GM18907 (cell line): ENCODE results near the gene HS6ST1.

Source experiments
- ATAC-seq: cut with Tn5 transposase; IDR thresholded peaks from one replicate; pipeline ENCODE4 v1.9.1; 2021; ENCODE audit warnings: mild to moderate bottlenecking, moderate library complexity; ENCODE audit not compliant: unreplicated experiment

Gene HS6ST1

DNA sequence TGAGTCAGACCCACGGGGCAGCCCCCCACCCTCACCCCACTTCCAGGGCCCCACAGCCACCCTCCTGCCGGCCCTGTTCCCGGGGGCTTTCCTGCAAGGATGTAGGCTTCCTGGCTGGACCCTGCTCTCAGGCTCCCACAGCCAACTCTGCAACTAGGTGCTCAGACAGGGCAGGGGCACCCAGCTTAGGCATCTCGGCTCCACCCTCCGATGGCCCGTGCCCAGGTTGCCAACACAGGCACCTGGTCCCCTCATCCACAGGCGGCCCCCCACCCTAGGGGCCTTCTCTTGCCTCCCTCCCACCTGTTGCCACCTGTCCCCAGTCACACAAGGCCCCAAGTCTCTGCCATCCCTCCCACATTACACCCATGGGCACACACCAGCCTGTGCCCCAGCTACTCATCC lies 34.6 kb downstream of the HS6ST1 start:
- no peak for ATAC-seq

GRCh38 chr2:128282976-128283810 lies 35.5 kb downstream of the HS6ST1 start:
- ATAC-seq = no peak

DNA sequence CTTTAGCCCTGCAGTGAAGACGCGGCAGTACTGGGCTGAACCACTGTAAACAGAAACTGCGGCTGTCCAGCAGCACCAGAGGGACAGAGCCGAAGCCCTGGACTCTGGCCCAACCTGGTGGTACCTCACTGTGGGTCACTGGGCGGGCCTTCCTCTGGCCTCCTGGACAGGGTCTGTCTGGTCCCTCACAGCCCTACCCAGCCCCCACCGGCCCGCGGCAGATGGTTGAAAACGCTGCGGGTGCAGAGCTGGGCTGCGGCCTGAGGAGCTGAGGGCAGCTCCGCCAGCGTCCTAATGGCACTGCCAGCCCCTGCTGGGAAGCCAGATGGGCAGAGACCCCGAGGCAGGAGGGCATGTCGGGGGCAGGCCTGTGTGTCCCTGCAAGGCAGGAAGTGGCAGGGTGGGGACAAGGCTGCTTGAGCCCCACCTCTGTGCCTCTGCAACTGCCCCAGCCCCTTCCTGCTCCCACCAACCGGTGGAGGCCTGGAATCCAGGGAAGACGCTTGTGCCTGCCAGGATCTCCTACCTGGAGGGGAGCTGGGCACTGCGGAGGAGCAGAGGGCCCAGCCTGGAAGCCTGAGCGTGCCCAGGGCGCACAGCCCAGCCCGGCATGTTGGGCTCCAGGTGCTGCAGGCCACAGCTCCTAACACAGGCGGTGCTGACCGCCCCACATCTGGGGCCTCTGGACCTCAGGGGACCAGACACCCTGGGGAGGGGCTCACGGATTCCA lies 36.3 kb downstream of the HS6ST1 start:
- no peak for ATAC-seq

GRCh38 chr2:128281852-128282245 lies 36.8 kb downstream of the HS6ST1 start:
- ATAC-seq = no peak

- no peak for ATAC-seq
Measured at GRCh38 chr2:128280901-128281321, 37.8 kb downstream of the HS6ST1 start.

DNA sequence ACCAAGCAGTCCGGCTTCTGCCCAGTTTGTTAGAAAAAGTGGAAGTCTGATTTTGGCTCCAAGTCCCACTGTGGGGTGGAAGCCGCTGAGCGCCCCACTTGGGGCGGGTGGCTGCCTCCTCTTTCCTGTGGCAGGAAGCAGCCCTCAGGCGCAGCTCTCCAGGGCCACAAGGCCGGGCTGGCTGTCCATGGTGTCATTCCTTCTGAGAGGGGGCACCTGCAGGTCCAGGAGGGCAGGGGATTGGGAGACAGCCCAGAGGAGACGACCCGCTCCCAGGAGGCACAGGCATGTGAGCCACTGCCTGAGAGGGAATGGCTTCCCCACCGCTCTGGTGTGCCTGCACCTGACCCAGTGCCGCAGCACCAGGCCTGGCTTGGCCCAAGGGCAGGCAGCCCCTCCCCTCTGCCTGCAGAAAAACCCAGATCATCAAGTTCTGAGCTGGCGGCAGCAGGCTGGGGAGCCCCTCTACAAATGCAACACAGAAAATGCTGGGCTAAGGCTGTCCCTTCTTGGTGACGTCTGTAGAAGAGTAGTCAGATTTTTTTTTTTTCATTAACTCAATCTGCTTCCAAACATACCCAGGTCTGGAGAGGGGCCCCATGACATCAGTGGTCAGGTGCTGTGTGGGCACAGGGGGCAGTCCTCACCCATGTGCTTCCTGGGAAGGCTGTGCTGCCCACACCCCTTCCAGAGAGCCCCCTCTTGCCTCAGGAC lies 38.4 kb downstream of the HS6ST1 start:
- ATAC-seq = no peak

DNA sequence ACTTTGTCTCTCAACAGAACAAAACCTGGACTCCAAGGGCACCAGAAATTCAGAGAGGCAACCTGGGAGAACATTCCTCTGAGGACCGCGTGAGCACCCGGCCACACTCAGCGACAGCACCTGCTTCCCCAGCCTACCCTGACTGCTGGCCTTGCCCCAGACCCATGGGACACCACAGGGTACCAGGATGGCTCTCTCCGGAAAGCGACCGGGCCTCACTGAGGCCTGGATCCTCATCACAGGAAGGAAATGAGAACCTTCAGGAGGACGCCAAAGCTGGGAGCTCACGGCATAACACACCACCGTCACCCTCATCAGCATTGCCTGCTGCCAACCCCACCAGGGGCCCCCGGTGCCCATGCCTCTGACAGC lies 38.9 kb downstream of the HS6ST1 start:
- ATAC-seq = no peak

GRCh38 chr2:128279009-128279408 lies 39.7 kb downstream of the HS6ST1 start:
- no peak for ATAC-seq

DNA sequence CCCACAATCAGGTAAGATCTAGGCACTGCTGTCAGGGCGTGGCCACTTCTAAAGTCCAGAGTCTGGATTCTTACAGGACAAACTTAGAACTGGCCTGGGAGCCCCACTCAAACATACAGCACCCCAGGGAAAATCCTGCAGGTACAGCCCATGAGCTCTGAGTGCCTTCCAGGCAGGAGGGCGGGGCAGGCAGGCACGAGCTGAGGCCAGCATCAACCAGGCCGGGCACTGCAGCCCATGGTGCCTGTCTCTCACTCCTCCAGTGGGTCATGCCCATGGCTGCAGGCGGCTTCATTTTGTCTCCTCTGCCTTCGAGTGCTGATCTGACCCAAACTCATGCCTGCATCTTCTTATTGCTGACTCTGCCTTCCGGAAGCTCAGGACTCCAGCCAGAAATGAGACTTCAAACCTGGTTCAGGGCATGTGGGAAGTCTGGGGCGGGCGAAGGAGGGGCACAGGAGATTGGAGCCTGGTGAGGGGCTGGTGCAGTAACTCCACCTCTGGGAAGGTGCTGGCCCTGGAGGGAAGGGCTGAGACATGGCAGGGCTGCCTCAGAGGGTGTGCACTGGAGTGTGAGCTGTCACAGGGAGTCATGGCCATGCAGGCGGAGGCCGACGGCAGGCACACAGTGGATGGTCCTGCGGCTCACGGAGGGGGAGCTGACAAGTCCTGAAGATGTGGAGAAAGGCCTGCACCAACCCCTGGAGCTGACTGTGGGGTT lies 40.5 kb downstream of the HS6ST1 start:
- ATAC-seq = no peak

DNA sequence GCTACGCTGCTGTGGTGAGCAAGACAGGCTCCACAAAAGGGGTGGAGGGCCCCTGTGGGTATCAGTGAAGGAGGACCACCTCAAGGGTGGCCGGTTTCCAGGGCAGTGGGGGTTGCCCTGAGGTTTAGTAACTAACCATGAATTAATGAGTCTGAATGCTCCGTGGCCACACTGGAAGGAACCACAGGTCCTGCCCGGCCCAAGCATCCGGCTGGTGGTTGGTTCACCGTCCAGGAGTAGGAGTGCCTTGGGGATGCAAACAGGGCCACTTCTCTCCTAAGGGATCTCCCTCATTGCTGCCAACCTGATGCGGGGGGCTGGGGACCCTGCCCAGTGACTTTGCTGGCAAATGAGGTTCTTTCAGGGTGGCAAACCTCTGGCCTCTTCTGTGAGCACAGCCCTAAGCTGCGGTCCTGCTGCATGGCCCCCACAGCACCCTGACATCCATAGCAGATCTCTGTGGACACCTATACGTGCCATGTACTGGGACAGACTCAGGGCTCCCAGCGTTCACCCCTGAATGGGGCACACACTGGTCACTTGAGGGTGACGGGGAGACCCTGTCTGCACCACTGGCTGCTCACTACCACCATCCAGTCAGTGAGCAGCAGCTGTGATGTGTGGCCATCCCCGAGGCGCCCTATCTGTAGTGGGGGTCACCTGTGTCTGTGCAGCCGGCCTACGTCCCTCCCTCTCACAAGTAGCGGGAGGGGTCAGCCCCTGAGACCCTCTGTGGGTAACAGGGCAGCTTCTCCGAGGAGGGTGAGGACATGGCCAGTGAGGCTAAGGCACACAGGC lies 41.6 kb downstream of the HS6ST1 start:
- no peak for ATAC-seq

DNA sequence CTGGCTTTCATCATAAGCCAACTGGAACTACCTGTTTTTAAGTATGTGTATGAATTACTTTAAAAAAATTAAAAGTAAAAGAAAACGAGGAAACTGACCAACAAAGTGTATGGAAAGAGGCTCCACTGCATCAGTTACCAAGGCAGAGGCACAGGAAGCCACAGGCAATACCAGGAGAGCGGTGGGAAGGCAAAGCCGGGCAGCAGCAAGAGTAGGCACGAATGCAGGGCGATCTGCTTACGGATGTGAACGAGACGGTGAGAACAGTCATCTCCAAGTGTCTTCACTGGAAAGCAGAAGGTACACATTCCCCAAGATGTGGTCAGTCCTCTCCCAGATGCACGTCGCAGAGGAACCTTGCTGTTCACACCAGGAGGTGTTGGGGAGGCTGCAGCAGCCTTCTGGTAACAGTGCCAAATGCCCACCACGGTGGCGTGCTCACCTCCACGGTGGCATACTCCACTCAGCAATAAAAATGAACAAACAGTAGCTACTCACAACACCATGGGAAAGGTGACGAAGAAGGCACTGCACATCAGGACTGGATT lies 43.1 kb downstream of the HS6ST1 start:
- ATAC-seq = no peak

GRCh38 chr2:128274218-128274617 lies 44.5 kb downstream of the HS6ST1 start:
- no peak for ATAC-seq

DNA sequence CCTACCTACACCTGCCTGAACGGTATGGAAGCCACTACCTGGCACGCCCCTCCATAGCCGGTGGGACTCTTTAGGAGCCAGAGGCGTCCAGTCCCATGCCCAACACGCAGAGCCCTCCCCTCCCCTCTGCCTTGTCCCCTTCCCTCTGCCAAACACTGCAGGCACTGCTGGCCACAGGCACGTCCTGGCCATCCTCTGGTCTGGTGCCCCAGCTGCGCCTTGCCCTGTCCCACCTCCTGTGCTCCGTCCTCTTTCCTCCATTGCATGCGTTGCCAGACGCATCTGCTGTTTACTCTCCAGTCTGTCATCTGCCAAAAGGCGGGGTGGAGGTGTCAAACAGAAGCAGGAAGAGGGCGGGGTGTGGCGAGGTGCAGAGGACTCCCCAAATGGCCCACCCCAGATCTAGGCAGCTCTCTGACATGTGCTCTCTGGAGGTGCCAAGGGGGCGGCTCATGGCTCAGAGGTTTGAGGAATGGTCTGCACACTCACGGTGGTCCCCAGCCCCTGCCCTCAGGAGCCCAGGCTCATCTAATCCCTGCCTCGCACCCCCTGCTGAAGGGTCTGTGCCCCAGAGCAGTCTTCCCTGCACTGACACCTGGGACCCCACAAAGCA lies 45.1 kb downstream of the HS6ST1 start:
- ATAC-seq = no peak

- ATAC-seq = no peak
Measured at GRCh38 chr2:128272601-128273468, 45.8 kb downstream of the HS6ST1 start.

DNA sequence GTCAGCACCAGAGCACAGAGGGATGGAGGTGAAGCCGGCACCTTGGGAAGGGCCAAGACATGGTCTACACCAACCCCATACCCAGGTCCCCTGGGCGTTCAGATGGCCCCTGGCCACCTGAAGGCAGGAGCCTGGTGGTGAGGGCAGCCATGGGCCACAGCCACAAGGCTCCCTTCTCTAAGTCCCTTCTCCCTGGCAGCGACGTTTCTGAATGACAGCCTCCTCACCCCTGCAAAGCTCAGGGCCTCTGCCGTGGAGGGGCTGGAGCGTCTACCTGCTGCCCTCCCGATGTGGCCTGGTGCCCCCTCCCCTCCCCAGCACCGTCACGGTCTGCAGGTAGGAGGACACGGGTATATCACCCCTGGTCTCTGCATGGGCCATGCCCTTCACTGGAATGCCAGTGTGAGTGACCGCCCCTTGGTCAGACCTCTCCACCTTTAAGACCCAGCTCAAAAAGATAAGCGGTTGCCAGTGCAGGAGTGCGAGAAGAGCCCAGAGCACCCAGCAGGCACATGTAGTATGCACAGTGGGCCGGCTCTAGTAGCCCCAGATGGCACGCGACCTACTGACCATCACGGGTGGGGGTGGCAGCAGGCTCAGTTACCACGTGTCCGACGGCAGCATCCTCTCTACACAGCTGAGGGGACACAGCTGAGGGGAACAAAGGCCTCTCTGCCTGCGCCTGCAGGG lies 46.6 kb downstream of the HS6ST1 start:
- no peak for ATAC-seq

GRCh38 chr2:128271597-128271910 lies 47.1 kb downstream of the HS6ST1 start:
- no peak for ATAC-seq

DNA sequence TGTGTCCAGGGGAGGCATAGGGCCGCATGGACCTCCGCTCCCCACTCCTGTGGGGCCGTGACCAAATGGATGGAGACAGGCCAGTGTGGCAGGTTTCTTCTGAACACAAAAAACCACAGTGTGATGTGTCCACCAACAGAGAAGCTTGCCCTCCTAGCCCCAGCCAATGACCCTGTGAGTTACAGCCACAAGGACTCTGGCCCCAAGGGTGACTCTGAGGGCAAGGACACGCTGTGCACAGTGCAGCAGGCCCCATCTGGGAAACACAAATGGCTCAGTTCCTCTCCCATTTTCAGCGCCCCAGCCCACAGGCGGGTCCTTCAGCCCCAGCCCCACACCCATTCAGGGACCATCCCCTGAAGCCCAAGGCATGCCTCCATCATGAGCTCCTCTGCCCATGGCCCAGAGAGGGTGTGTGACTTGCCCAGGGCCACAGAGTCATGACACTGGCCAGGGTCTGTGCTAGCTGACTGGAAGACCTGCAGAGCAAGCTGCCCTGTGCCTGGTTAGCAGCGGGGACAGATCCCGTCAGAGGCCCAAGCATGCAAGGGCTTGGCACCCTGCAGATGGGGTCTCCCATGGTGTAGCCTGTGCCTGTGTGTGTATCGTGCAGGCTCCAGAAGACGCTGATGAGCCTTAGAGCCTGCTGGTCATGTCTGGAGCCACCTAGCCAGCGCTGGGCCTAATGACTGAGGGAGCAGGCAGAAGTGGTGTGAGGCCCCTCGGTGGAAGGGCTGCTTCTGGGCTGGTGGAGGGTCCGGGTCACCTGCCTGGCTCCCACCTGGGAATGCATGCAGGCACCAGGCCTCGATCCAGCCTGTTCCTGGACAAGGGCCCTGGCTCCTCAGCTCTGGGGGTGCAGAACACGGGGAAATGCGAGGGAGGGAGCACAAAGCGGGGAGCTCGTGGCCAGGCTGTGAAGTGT lies 47.7 kb downstream of the HS6ST1 start:
- ATAC-seq = no peak
